ENCODE measurements around the gene FANK1.
A peak's percentile ranks its signal among the peaks of the same experiment; 100 is the strongest.
"Not testable (repeated sequence)": the region's sequence is repeated elsewhere in the genome, so short reads cannot be mapped to it uniquely, and the experiment has no call there.

The FANK1 gene

GRCh38 chr10:125882596-125882995, 13.8 kb upstream of the FANK1 start:
- H3K4me3 ChIP-seq (replicated peaks; ENCODE audit: low read depth, low read length), result no peak overlapping the region
- DNase-seq (ENCODE audit: extremely low read depth, insufficient read length), result no peak
- no peaks in the 10 kb centered on the region for H3K36me3 ChIP-seq (ENCODE audit: control insufficient read depth, insufficient read depth, low read length)
- no peak for TF ChIP-seq CTCF (IDR thresholded peaks at IDR 0.05; ENCODE audit: insufficient read depth, low read length, poor library complexity, severe bottlenecking)
- H3K27me3 ChIP-seq (replicated peaks; ENCODE audit: control insufficient read depth, insufficient read depth, low read length), result no peaks in the 10 kb centered on the region

GRCh38 chr10:125883211-125883610, 13.2 kb upstream of the FANK1 start:
- H3K36me3 ChIP-seq (ENCODE audit: control insufficient read depth, insufficient read depth, low read length), result no peaks in the 10 kb centered on the region
- no peak for DNase-seq (ENCODE audit: extremely low read depth, insufficient read length)
- H3K27me3 ChIP-seq (replicated peaks; ENCODE audit: control insufficient read depth, insufficient read depth, low read length), result no peaks in the 10 kb centered on the region
- no peak for TF ChIP-seq CTCF (IDR thresholded peaks at IDR 0.05; ENCODE audit: insufficient read depth, low read length, poor library complexity, severe bottlenecking)
- H3K4me3 ChIP-seq (replicated peaks; ENCODE audit: low read depth, low read length), result no peak overlapping the region

- Histone ChIP-seq H3K4me3 (replicated peaks; ENCODE audit: low read depth, low read length) (no peak overlapping the region), H3K36me3 (ENCODE audit: control insufficient read depth, insufficient read depth, low read length) (no peaks in the 10 kb centered on the region), H3K27me3 (replicated peaks; ENCODE audit: control insufficient read depth, insufficient read depth, low read length) (no peaks in the 10 kb centered on the region)
- no peak for TF ChIP-seq CTCF (IDR thresholded peaks at IDR 0.05; ENCODE audit: insufficient read depth, low read length, poor library complexity, severe bottlenecking)
- no peak for DNase-seq (ENCODE audit: extremely low read depth, insufficient read length)
Observed at GRCh38 chr10:125886914-125887512, 9.4 kb upstream of the FANK1 start.

- not testable (repeated sequence) for H3K4me3 ChIP-seq (replicated peaks; ENCODE audit: low read depth, low read length); H3K27me3 ChIP-seq (replicated peaks; ENCODE audit: control insufficient read depth, insufficient read depth, low read length); H3K36me3 ChIP-seq (ENCODE audit: control insufficient read depth, insufficient read depth, low read length); DNase-seq (ENCODE audit: extremely low read depth, insufficient read length)
Observed at GRCh38 chr10:125889441-125889840, 6.9 kb upstream of the FANK1 start.

DNA sequence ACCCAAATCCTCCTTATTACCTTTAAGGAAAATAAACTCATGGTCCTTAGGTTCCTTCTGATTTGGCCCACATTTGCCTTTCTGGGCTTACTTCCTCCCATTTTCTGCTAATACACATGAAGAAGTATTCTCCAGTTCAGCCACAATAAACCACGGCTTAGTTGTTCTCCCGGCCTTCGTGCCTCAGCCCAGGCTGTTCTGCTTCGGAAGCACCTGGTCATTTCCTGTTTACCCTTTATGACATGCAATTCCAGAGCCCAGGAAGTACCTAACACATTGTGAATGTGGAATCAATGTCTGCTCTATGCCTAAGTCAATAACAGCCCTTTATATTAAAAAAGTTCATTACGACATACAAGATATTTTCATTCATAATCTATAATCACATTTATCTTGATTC, 4.0 kb upstream of the FANK1 start:
- not testable (repeated sequence) for H3K4me3 ChIP-seq (replicated peaks; ENCODE audit: low read depth, low read length); H3K27me3 ChIP-seq (replicated peaks; ENCODE audit: control insufficient read depth, insufficient read depth, low read length); DNase-seq (ENCODE audit: extremely low read depth, insufficient read length); H3K36me3 ChIP-seq (ENCODE audit: control insufficient read depth, insufficient read depth, low read length)

GRCh38 chr10:125894176-125894575, 2.2 kb upstream of the FANK1 start:
- H3K27me3 ChIP-seq (replicated peaks; ENCODE audit: control insufficient read depth, insufficient read depth, low read length); H3K36me3 ChIP-seq (ENCODE audit: control insufficient read depth, insufficient read depth, low read length); DNase-seq (ENCODE audit: extremely low read depth, insufficient read length); H3K4me3 ChIP-seq (replicated peaks; ENCODE audit: low read depth, low read length): not testable (repeated sequence)

DNA sequence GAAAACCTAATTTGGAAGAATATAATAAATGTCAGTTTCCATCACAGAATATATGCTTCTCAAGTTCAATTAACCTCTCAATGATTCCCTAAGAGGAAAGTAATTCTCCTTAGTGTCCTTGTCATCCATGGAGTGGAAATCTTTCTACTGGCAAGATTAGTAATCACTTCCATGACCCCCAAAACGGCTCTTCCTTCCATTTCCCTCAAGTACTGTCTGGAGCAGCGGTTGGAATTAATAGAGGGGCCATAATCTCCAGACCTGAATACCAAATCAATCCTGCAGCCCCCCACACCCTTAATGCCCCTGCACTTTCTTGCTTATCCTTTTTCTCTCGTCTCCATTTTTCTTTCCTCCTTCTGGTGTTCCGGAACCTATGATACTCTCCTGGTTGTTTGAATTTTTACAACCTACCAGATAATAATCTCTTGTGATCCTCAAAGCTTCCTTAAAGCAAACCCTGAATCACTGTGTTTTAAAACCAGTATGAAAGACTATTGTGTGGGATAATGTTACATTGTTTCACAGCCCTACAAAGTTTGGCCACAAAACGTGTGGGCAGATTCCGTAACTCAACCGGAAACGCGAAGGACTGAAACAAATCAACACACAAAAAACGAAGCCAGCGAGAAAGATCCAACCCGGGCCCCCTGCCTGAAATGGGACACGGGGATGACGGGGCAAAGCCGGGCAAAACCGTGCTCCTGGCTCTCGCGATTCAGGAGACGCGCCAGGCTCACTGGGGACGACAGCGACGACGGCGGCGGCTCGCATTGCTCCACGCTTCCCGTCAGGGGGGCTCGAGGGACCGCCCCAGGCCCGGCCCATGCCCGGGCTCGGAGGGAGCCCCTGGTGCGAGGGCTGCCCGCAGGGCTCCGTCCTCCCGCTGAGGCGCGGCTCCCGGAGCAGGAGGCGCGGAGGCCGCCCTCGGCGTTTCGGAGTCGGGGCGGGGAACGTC, 955 bp upstream of the FANK1 start:
- DNase-seq (ENCODE audit: extremely low read depth, insufficient read length), result peak; percentile 51
- H3K4me3 ChIP-seq (replicated peaks; ENCODE audit: low read depth, low read length), result peak overlapping the region; percentile 63
- H3K27me3 ChIP-seq (replicated peaks; ENCODE audit: control insufficient read depth, insufficient read depth, low read length); H3K36me3 ChIP-seq (ENCODE audit: control insufficient read depth, insufficient read depth, low read length): not testable (repeated sequence)

DNA sequence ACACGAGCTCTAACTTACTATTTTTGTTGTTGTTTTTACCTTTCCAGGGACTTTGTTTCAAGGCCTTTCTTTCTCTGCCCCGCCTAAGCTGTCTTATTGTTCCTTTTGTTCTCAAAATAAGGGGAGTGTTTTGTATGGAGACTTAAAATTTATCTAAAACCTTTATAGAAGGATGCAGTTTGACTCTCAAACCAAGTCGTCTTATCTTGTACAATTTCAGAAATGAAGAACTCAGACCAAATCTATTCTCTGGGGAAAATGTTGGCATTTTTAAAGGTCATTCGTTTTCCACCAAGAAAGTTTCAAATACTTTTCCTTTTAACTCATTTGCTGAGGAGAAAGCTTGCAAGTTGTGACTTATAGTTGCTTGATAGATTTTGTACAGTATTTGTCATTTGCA, 953 bp downstream of the FANK1 start:
- not testable (repeated sequence) for H3K36me3 ChIP-seq (ENCODE audit: control insufficient read depth, insufficient read depth, low read length); H3K4me3 ChIP-seq (replicated peaks; ENCODE audit: low read depth, low read length); DNase-seq (ENCODE audit: extremely low read depth, insufficient read length); H3K27me3 ChIP-seq (replicated peaks; ENCODE audit: control insufficient read depth, insufficient read depth, low read length)

DNA sequence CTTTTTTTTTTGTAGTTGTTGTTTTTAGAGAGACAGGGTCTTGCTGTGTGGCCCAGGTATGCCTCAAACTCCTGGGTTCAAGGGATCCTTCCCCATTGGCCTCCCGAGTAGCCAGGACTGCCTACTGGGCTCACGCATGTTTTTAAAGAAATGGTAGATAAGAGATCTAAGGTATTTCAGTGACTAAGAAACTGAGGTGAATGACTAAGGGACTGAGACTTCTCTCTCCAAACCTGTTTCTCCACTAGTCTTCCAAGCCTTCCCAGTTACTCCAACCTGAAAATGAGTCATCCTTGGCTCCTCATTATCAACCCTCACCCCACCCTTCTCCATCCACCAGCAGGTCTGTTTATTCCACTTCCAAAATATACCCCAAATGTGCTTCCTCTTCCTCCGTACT, 4.6 kb downstream of the FANK1 start:
- DNase-seq (ENCODE audit: extremely low read depth, insufficient read length); H3K27me3 ChIP-seq (replicated peaks; ENCODE audit: control insufficient read depth, insufficient read depth, low read length); H3K36me3 ChIP-seq (ENCODE audit: control insufficient read depth, insufficient read depth, low read length); H3K4me3 ChIP-seq (replicated peaks; ENCODE audit: low read depth, low read length): not testable (repeated sequence)

GRCh38 chr10:125903135-125903640, 6.8 kb downstream of the FANK1 start:
- not testable (repeated sequence) for H3K36me3 ChIP-seq (ENCODE audit: control insufficient read depth, insufficient read depth, low read length); H3K27me3 ChIP-seq (replicated peaks; ENCODE audit: control insufficient read depth, insufficient read depth, low read length); DNase-seq (ENCODE audit: extremely low read depth, insufficient read length); H3K4me3 ChIP-seq (replicated peaks; ENCODE audit: low read depth, low read length)
